22Rv1 (cell line): Measurements from ENCODE around the gene PDXK.

ENCODE experiments used
- ZFX ChIP-seq: fragments of 450-650 bp; IDR thresholded peaks from 2 replicates; pipeline ENCODE4 v1.6.1; 2017; ENCODE audit warnings: antibody characterized with exemption, borderline replicate concordance
- TF ChIP-seq, protein P1 (sequence below): fragments of 450-650 bp; IDR thresholded peaks from 2 replicates; pipeline ENCODE4 v1.5.1; 2017; ENCODE audit warnings: mild to moderate bottlenecking

DNA sequence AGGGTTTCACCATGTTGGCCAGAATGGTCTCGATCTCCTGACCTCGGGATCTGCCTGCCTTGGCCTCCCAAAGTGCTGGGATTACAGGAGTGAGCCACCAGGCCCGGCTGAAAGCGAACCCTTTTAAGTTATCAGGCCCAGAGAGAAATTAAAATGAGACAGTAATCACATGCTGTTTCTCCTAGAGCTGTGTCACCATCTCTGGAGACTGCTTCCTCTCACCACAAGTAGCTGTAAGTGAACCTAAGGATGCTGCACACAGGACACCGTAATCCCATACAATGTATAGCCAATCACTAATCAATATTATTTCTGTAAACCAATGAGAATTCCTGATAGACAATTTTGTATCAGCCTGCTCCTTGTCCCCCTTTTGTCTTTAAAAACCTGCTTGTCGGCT, 62.9 kb downstream of the PDXK start:
- TF ChIP-seq, protein P1, sequence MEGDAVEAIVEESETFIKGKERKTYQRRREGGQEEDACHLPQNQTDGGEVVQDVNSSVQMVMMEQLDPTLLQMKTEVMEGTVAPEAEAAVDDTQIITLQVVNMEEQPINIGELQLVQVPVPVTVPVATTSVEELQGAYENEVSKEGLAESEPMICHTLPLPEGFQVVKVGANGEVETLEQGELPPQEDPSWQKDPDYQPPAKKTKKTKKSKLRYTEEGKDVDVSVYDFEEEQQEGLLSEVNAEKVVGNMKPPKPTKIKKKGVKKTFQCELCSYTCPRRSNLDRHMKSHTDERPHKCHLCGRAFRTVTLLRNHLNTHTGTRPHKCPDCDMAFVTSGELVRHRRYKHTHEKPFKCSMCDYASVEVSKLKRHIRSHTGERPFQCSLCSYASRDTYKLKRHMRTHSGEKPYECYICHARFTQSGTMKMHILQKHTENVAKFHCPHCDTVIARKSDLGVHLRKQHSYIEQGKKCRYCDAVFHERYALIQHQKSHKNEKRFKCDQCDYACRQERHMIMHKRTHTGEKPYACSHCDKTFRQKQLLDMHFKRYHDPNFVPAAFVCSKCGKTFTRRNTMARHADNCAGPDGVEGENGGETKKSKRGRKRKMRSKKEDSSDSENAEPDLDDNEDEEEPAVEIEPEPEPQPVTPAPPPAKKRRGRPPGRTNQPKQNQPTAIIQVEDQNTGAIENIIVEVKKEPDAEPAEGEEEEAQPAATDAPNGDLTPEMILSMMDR: no peak
- TF ChIP-seq ZFX: no peak
